Vagina (tissue), 2 donors: Measurements from ENCODE around the gene FRMPD4. TPM values are rescaled to one million over a fixed set of nuclear protein-coding genes. Genes with fewer than 3 reads are reported as not detected.

Source experiments
- DNase-seq, 2 donors: peaks; one replicate each; pipeline ENCODE4 v3.0.0-alpha.2; 2017; ENCODE audit errors: extremely low spot score in 2 of 2
- H3K27ac ChIP-seq: fragments of 200-600 bp; sonication (generic); one replicate; pipeline ENCODE4 v1.5.1; 2019
- H3K27me3 ChIP-seq: fragments of 200-600 bp; sonication (generic); one replicate; pipeline ENCODE4 v1.5.1; 2019
- H3K36me3 ChIP-seq, 2 donors: fragments of 200-600 bp; sonication (generic); one replicate each; pipeline ENCODE4 v1.5.1; 2017 to 2019
- H3K4me1 ChIP-seq: fragments of 200-600 bp; sonication (generic); one replicate; pipeline ENCODE4 v1.5.1; 2019
- H3K4me3 ChIP-seq, 2 donors: fragments of 200-600 bp; sonication (generic); 1 replicate in 1 of 2; 2 replicates in 1 of 2; pipeline ENCODE4 v1.5.1; 2016 to 2019
- H3K9me3 ChIP-seq: fragments of 200-600 bp; sonication (generic); one replicate; pipeline ENCODE4 v1.5.1; 2019
- POLR2A ChIP-seq, 2 donors: fragments of 450-650 bp; IDR thresholded peaks; one replicate each; pipeline ENCODE4 v1.6.1; 2017; ENCODE audit warnings: antibody characterized with exemption in 2 of 2, mild to moderate bottlenecking in 2 of 2, moderate library complexity in 2 of 2
- POLR2AphosphoS5 ChIP-seq, 2 donors: sonication (generic); formaldehyde crosslinking; IDR thresholded peaks; one replicate each; pipeline ENCODE4 v1.9.0; 2017; ENCODE audit warnings: antibody characterized with exemption in 2 of 2, mild to moderate bottlenecking in 2 of 2, low read depth in 1 of 2; ENCODE audit not compliant: insufficient read depth in 1 of 2
- intact Hi-C: fragments of 100-400 bp; cut with DNase I; formaldehyde crosslinking; loops from one replicate; pipeline ENCODE4 v1.15.1; 2023
- total RNA-seq: library from RNA; depleted of rRNA; stranded (reverse); fragments of >200 nt; gene quantifications from one replicate; pipeline ENCODE4 v1.2.3, GENCODE V29; 2016
- TF ChIP-seq, protein P1 (sequence below), 3 experiments: fragments of 450-650 bp in 2 of 3; fragments of 200-600 bp in 1 of 3; sonication (generic) in 1 of 3; IDR thresholded peaks; one replicate each; pipeline ENCODE4 v1.5.1; 2017 to 2019; ENCODE audit warnings: antibody characterized with exemption in 3 of 3, mild to moderate bottlenecking in 2 of 3, moderate library complexity in 2 of 3

The FRMPD4 gene
- total RNA-seq, 1 donor from 2014 or later: not detected

DNA sequence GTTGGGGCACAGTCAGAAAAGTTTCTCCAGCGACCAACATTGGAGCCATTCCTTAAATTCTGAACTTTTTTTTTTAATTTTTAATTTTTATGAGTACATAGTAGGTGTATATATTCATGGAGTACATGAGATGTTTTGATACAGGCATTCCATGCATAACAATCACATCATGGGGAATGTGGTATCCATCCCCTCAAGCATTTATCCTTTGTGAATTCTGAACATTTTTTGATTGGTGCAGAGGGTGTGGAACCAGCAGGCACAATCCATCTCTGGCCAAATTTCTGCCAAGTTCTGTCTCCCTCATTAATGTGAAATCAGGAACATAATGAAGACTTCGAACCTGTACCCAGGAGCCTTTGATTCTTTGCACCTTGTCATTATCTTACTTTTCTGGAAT is 267.0 kb downstream of the FRMPD4 start:
- H3K4me3 ChIP-seq: no peak overlapping the region
- H3K4me1 ChIP-seq: no peaks in the 10 kb centered on the region
- no peaks in the 10 kb centered on the region for H3K9me3 ChIP-seq
- no peaks in the 10 kb centered on the region for H3K36me3 ChIP-seq
- no peak overlapping the region for H3K27ac ChIP-seq
- no peaks in the 10 kb centered on the region for H3K27me3 ChIP-seq
- intact Hi-C loops: no loop called here
- DNase-seq: no peak
- TF ChIP-seq POLR2A (IDR thresholded peaks at IDR 0.05) (no peak), POLR2AphosphoS5 (IDR thresholded peaks at IDR 0.05; ENCODE audit: insufficient read depth in 1 of 2, low read depth in 1 of 2) (no peak)
- TF ChIP-seq, protein P1, sequence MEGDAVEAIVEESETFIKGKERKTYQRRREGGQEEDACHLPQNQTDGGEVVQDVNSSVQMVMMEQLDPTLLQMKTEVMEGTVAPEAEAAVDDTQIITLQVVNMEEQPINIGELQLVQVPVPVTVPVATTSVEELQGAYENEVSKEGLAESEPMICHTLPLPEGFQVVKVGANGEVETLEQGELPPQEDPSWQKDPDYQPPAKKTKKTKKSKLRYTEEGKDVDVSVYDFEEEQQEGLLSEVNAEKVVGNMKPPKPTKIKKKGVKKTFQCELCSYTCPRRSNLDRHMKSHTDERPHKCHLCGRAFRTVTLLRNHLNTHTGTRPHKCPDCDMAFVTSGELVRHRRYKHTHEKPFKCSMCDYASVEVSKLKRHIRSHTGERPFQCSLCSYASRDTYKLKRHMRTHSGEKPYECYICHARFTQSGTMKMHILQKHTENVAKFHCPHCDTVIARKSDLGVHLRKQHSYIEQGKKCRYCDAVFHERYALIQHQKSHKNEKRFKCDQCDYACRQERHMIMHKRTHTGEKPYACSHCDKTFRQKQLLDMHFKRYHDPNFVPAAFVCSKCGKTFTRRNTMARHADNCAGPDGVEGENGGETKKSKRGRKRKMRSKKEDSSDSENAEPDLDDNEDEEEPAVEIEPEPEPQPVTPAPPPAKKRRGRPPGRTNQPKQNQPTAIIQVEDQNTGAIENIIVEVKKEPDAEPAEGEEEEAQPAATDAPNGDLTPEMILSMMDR (IDR thresholded peaks at IDR 0.05): no peak

- no peak for TF ChIP-seq POLR2AphosphoS5 (IDR thresholded peaks at IDR 0.05; ENCODE audit: insufficient read depth in 1 of 2, low read depth in 1 of 2)
- no peak for TF ChIP-seq POLR2A (IDR thresholded peaks at IDR 0.05)
- TF ChIP-seq, protein P1 (IDR thresholded peaks at IDR 0.05): no peak
- intact Hi-C loops: no loop called here
Measured at GRCh38 chrX:12410523-12410922, 272.2 kb downstream of the FRMPD4 start.

GRCh38 chrX:12411831-12412230 is 273.6 kb downstream of the FRMPD4 start:
- no peaks in the 10 kb centered on the region for H3K27me3 ChIP-seq
- H3K9me3 ChIP-seq: no peaks in the 10 kb centered on the region
- no peak for DNase-seq
- TF ChIP-seq POLR2A (IDR thresholded peaks at IDR 0.05): no peak
- no peak for TF ChIP-seq POLR2AphosphoS5 (IDR thresholded peaks at IDR 0.05; ENCODE audit: insufficient read depth in 1 of 2, low read depth in 1 of 2)
- TF ChIP-seq, protein P1 (IDR thresholded peaks at IDR 0.05): no peak
- intact Hi-C loops: no loop called here
- H3K4me3 ChIP-seq: no peak overlapping the region
- no peak overlapping the region for H3K27ac ChIP-seq
- H3K4me1 ChIP-seq: no peaks in the 10 kb centered on the region
- H3K36me3 ChIP-seq: no peaks in the 10 kb centered on the region

More at GRCh38 chrX:12410523-12410922, 272.2 kb downstream of the FRMPD4 start:
- Histone ChIP-seq H3K36me3 (no peaks in the 10 kb centered on the region), H3K4me3 (no peak overlapping the region), H3K4me1 (no peaks in the 10 kb centered on the region), H3K9me3 (no peaks in the 10 kb centered on the region), H3K27ac (no peak overlapping the region), H3K27me3 (no peaks in the 10 kb centered on the region)
- DNase-seq: no peak

DNA sequence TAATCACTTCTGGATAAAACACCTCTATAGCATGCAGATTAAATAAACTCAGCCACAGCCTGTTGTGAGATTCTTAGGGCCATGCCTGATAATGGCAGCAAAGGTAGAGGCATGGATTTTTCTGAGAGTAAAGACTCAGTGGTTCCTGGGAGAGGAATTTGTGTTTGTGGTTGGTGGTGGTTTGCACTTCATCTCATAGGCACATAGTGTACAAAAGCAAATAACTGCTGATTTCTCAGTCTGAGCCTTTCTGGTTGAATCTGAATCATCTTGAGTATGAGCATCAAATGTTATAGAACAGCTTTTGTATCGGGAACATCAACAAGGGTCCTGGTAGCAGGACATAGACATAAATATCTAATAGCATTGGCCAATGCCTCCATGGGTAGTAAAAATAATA is 274.3 kb downstream of the FRMPD4 start:
- Histone ChIP-seq H3K4me3 (no peak overlapping the region), H3K36me3 (no peaks in the 10 kb centered on the region), H3K27ac (no peak overlapping the region), H3K9me3 (no peaks in the 10 kb centered on the region), H3K27me3 (no peaks in the 10 kb centered on the region), H3K4me1 (no peaks in the 10 kb centered on the region)
- TF ChIP-seq, protein P1 (IDR thresholded peaks at IDR 0.05): no peak
- TF ChIP-seq POLR2AphosphoS5 (IDR thresholded peaks at IDR 0.05; ENCODE audit: insufficient read depth in 1 of 2, low read depth in 1 of 2) (no peak), POLR2A (IDR thresholded peaks at IDR 0.05) (no peak)
- intact Hi-C loops: no loop called here
- DNase-seq: no peak

- no peak for DNase-seq
- no peaks in the 10 kb centered on the region for H3K9me3 ChIP-seq
- intact Hi-C loops: no loop called here
- H3K4me1 ChIP-seq: no peaks in the 10 kb centered on the region
- H3K4me3 ChIP-seq: no peak overlapping the region
- H3K27ac ChIP-seq: no peak overlapping the region
- no peaks in the 10 kb centered on the region for H3K27me3 ChIP-seq
- TF ChIP-seq, protein P1 (IDR thresholded peaks at IDR 0.05): no peak
- TF ChIP-seq POLR2AphosphoS5 (IDR thresholded peaks at IDR 0.05; ENCODE audit: insufficient read depth in 1 of 2, low read depth in 1 of 2): no peak
- no peak for TF ChIP-seq POLR2A (IDR thresholded peaks at IDR 0.05)
- no peaks in the 10 kb centered on the region for H3K36me3 ChIP-seq
Measured at GRCh38 chrX:12419591-12419990, 281.3 kb downstream of the FRMPD4 start.
